Muscle of back (tissue), 13 donors: ENCODE data around the gene RNF227. TPM values are rescaled to one million over a fixed set of nuclear protein-coding genes. Genes with fewer than 3 reads are reported as not detected.
"Not testable (repeated sequence)": the region's sequence is repeated elsewhere in the genome, so short reads cannot be mapped to it uniquely, and the experiment has no call there.

Experiments
- DNase-seq, 3 donors: peaks; one replicate each; pipeline versions ENCODE4 v3.0.0 to v3.0.0-alpha.2; 2013
- long read RNA-seq, 9 donors: transcript quantifications; one replicate each; lab custom pipeline, GENCODE V29; 2026
- polyA plus RNA-seq, 10 donors: library from polyadenylated mRNA; unstranded; fragments of 120-200 nt; gene quantifications; one replicate each; pipeline ENCODE4 v1.2.1, GENCODE V29; 2013; ENCODE audit not compliant: insufficient read length in 10 of 10

The RNF227 gene
- polyA plus RNA-seq: 1 to 10 TPM; 2.0 to 5.5 (median 3.3) TPM
- long read RNA-seq, donor 1, partial matches to known transcripts: 0 of 4 reads
- long read RNA-seq, donor 1, other reads (novel, unspliced or antisense): 0 of 4 reads
- long read RNA-seq, donor 2, partial matches to known transcripts: 0 of 1 reads
- long read RNA-seq, donor 2, other reads (novel, unspliced or antisense): 0 of 1 reads
- long read RNA-seq, donor 3, partial matches to known transcripts: 0 of 1 reads
- long read RNA-seq, donor 3, other reads (novel, unspliced or antisense): 0 of 1 reads
- long read RNA-seq, donor 4, transcript RNF227-202 (1 exons, 2,618 nt): major isoform, 5 of 5 reads
- long read RNA-seq, donor 4, partial matches to known transcripts: 0 of 5 reads
- long read RNA-seq, donor 4, other reads (novel, unspliced or antisense): 0 of 5 reads
- long read RNA-seq, donor 5, partial matches to known transcripts: 0 of 1 reads
- long read RNA-seq, donor 5, other reads (novel, unspliced or antisense): 0 of 1 reads
- long read RNA-seq, donor 6, transcript RNF227-202 (1 exons, 2,618 nt): major isoform, 6 of 8 reads
- long read RNA-seq, donor 6, partial matches to known transcripts: 0 of 8 reads
- long read RNA-seq, donor 6, other reads (novel, unspliced or antisense): 0 of 8 reads
- long read RNA-seq, donor 7, partial matches to known transcripts: 0 of 2 reads
- long read RNA-seq, donor 7, other reads (novel, unspliced or antisense): 0 of 2 reads
- long read RNA-seq, donor 8, partial matches to known transcripts: 0 of 3 reads
- long read RNA-seq, donor 8, other reads (novel, unspliced or antisense): 0 of 3 reads
- long read RNA-seq, donor 9: 0 reads

- peak; percentile 97 to 99 (median 97) for DNase-seq
Measured at GRCh38 chr17:7915611-7916384, at the start of gene RNF227. Gene RNF227, minus strand, starts transcription at chr17:7916289. Its CDS starts 94 bp downstream, at chr17:7916195.

GRCh38 chr17:7961421-7961820, 45.3 kb upstream of the RNF227 start:
- DNase-seq: no peak

- DNase-seq: no peak
Measured at GRCh38 chr17:7959503-7960253, 43.6 kb upstream of the RNF227 start.

- peak; percentile 18 to 55 (median 20) for DNase-seq
Measured at GRCh38 chr17:7956228-7956965, 40.3 kb upstream of the RNF227 start.

GRCh38 chr17:7955414-7956227, 39.5 kb upstream of the RNF227 start:
- DNase-seq: no peak

GRCh38 chr17:7953266-7953665, 37.2 kb upstream of the RNF227 start:
- not testable (repeated sequence) for DNase-seq

GRCh38 chr17:7951143-7951792, 35.2 kb upstream of the RNF227 start:
- no peak for DNase-seq

GRCh38 chr17:7950578-7950977, 34.5 kb upstream of the RNF227 start:
- DNase-seq: no peak

GRCh38 chr17:7947651-7948050, 31.6 kb upstream of the RNF227 start:
- no peak for DNase-seq

GRCh38 chr17:7946441-7946840, 30.4 kb upstream of the RNF227 start:
- DNase-seq: no peak

GRCh38 chr17:7945651-7946050, 29.6 kb upstream of the RNF227 start:
- no peak for DNase-seq

- DNase-seq: no peak
Measured at GRCh38 chr17:7944326-7944725, 28.2 kb upstream of the RNF227 start.

GRCh38 chr17:7943291-7943690, 27.2 kb upstream of the RNF227 start:
- no peak for DNase-seq

- no peak for DNase-seq
Measured at GRCh38 chr17:7940743-7941142, 24.7 kb upstream of the RNF227 start.

- no peak for DNase-seq
Measured at GRCh38 chr17:7940034-7940433, 23.9 kb upstream of the RNF227 start.

- DNase-seq: no peak
Measured at GRCh38 chr17:7935859-7936258, 19.8 kb upstream of the RNF227 start.

- DNase-seq: peak in 1 of 3 donors; percentile 18
Measured at GRCh38 chr17:7932949-7933348, 16.9 kb upstream of the RNF227 start.

GRCh38 chr17:7932483-7932891, 16.4 kb upstream of the RNF227 start:
- DNase-seq: peak in 1 of 3 donors; percentile 56
